ENCODE results near the gene BICC1. TPM values are rescaled to one million over a fixed set of nuclear protein-coding genes. Genes with fewer than 3 reads are reported as not detected.

BICC1 gene
- total RNA-seq, 2 donors from 2014 or later: 35.3 to 42.0 TPM

DNA sequence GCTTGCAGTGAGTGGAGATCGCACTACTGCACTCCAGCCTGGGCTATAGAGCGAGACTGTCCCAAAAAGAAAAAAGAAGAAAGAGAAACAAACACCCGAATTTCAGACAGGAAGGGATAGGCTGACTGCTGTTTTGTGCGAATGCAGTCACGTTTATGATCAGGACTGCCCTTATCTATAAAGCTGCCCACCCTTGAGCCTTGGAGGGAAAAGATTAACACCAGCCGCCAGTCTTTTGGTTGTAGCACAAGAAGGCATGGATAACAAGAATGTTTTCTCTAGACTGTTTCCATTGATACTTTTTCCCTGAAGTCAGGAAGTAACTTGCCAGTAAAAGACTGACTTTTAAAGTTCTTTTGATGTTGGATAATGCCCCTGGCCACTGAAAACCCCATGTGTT is 314.0 kb downstream of the BICC1 start:
- no peak overlapping the region for H3K4me3 ChIP-seq
- no peaks in the 10 kb centered on the region for H3K36me3 ChIP-seq (replicated peaks in 1 of 2; ENCODE audit: insufficient read depth in 1 of 2, low read depth in 2 of 2)
- 49 to 54% methylated on average over 6 of the region's 6 CpGs for WGBS, 2 donors
- TF ChIP-seq, protein P1, sequence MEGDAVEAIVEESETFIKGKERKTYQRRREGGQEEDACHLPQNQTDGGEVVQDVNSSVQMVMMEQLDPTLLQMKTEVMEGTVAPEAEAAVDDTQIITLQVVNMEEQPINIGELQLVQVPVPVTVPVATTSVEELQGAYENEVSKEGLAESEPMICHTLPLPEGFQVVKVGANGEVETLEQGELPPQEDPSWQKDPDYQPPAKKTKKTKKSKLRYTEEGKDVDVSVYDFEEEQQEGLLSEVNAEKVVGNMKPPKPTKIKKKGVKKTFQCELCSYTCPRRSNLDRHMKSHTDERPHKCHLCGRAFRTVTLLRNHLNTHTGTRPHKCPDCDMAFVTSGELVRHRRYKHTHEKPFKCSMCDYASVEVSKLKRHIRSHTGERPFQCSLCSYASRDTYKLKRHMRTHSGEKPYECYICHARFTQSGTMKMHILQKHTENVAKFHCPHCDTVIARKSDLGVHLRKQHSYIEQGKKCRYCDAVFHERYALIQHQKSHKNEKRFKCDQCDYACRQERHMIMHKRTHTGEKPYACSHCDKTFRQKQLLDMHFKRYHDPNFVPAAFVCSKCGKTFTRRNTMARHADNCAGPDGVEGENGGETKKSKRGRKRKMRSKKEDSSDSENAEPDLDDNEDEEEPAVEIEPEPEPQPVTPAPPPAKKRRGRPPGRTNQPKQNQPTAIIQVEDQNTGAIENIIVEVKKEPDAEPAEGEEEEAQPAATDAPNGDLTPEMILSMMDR (IDR thresholded peaks at IDR 0.05): no peak
- TF ChIP-seq POLR2A (IDR thresholded peaks at IDR 0.05): no peak
- DNase-seq (no peak), ATAC-seq (no peak)
- H3K4me1 ChIP-seq: no peaks in the 10 kb centered on the region
- intact Hi-C loops (cut with DNase I): no loop called here
- H3K9me3 ChIP-seq: no peaks in the 10 kb centered on the region
- H3K27me3 ChIP-seq: no peaks in the 10 kb centered on the region
- no peak overlapping the region for H3K27ac ChIP-seq

GRCh38 chr10:58827381-58827780 is 314.7 kb downstream of the BICC1 start:
- ATAC-seq: no peak
- no peak overlapping the region for H3K27ac ChIP-seq
- TF ChIP-seq, protein P1 (IDR thresholded peaks at IDR 0.05): no peak
- TF ChIP-seq POLR2A (IDR thresholded peaks at IDR 0.05): no peak
- H3K4me3 ChIP-seq: no peak overlapping the region
- no peaks in the 10 kb centered on the region for H3K27me3 ChIP-seq
- WGBS, 2 donors: 72 to 86% methylated on average over 3 of the region's 3 CpGs
- no peaks in the 10 kb centered on the region for H3K9me3 ChIP-seq
- H3K36me3 ChIP-seq (replicated peaks in 1 of 2; ENCODE audit: insufficient read depth in 1 of 2, low read depth in 2 of 2): no peaks in the 10 kb centered on the region
- no peak for DNase-seq
- intact Hi-C loops (cut with DNase I): no loop called here
- no peaks in the 10 kb centered on the region for H3K4me1 ChIP-seq

- Histone ChIP-seq H3K36me3 (replicated peaks in 1 of 2; ENCODE audit: insufficient read depth in 1 of 2, low read depth in 2 of 2) (no peaks in the 10 kb centered on the region), H3K4me3 (no peak overlapping the region), H3K27ac (no peak overlapping the region), H3K4me1 (no peaks in the 10 kb centered on the region), H3K27me3 (no peaks in the 10 kb centered on the region), H3K9me3 (no peaks in the 10 kb centered on the region)
- intact Hi-C loops (cut with DNase I): no loop called here
- DNase-seq: no peak
- ATAC-seq: no peak
- TF ChIP-seq POLR2A (IDR thresholded peaks at IDR 0.05): no peak
- TF ChIP-seq, protein P1 (IDR thresholded peaks at IDR 0.05): no peak
- WGBS, 2 donors: 66 to 67% methylated on average over 5 of the region's 5 CpGs
Measured at GRCh38 chr10:58829839-58830238, 317.2 kb downstream of the BICC1 start.

DNA sequence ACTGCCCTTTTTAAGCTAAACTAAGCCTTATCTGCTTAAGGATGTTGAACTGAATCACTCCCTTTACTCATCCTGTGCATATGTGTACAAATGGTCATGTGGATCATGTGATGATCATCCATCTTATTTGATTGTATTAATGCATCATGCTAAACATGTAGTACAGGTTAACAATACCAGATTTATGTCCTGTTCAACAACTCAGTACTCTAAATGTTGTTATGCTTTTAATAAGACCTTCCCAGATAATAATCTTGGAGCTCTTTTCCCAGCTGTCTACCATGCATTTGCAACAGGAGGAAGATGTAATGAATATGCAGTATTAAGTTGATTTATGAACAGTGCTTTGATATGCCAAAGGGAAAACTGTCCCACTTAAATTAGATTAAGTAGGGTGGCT is 318.0 kb downstream of the BICC1 start:
- intact Hi-C loops (cut with DNase I): no loop called here
- no peak overlapping the region for H3K27ac ChIP-seq
- H3K36me3 ChIP-seq (replicated peaks in 1 of 2; ENCODE audit: insufficient read depth in 1 of 2, low read depth in 2 of 2): no peaks in the 10 kb centered on the region
- no peak for ATAC-seq
- H3K9me3 ChIP-seq: no peaks in the 10 kb centered on the region
- no peak overlapping the region for H3K4me3 ChIP-seq
- no peak for DNase-seq
- TF ChIP-seq POLR2A (IDR thresholded peaks at IDR 0.05): no peak
- TF ChIP-seq, protein P1 (IDR thresholded peaks at IDR 0.05): no peak
- no peaks in the 10 kb centered on the region for H3K27me3 ChIP-seq
- H3K4me1 ChIP-seq: no peaks in the 10 kb centered on the region

GRCh38 chr10:58833771-58834561 is 321.3 kb downstream of the BICC1 start:
- intact Hi-C loops (cut with DNase I): no loop called here
- TF ChIP-seq, protein P1 (IDR thresholded peaks at IDR 0.05): no peak
- no peak for TF ChIP-seq POLR2A (IDR thresholded peaks at IDR 0.05)
- H3K4me3 ChIP-seq: no peak overlapping the region
- DNase-seq (no peak), ATAC-seq (no peak)
- H3K36me3 ChIP-seq (replicated peaks in 1 of 2; ENCODE audit: insufficient read depth in 1 of 2, low read depth in 2 of 2): no peaks in the 10 kb centered on the region
- no peaks in the 10 kb centered on the region for H3K27me3 ChIP-seq
- H3K27ac ChIP-seq: no peak overlapping the region
- H3K4me1 ChIP-seq: no peaks in the 10 kb centered on the region
- no peaks in the 10 kb centered on the region for H3K9me3 ChIP-seq
- whole genome bisulfite sequencing, 2 donors: 55 to 60% methylated on average over 5 of the region's 5 CpGs
